Psoas muscle (tissue), 8 donors: ENCODE measurements around the gene SYVN1. TPM values are rescaled to one million over a fixed set of nuclear protein-coding genes. Genes with fewer than 3 reads are reported as not detected.

Experiments
- ATAC-seq, 4 donors: fragments of 200-7000 bp; cut with Tn5 transposase; one replicate each; pipeline ENCODE4 v1.9.1; 2020; ENCODE audit warnings: moderate library complexity in 3 of 4, mild to moderate bottlenecking in 2 of 4
- DNase-seq, 2 donors: peaks; one replicate each; pipeline ENCODE4 v3.0.0-alpha.2; 2020
- H3K27ac ChIP-seq: fragments of 200-600 bp; one replicate; pipeline ENCODE4 v1.8.0; 2022
- H3K27me3 ChIP-seq, 3 donors: fragments of 200-600 bp in 1 of 3; one replicate each; pipeline versions ENCODE4 v1.6.1 to v1.8.0; 2013 to 2022; ENCODE audit warnings: low read length in 2 of 3, mild to moderate bottlenecking in 2 of 3, moderate library complexity in 1 of 3; ENCODE audit not compliant: insufficient read depth in 3 of 3
- H3K36me3 ChIP-seq, 2 donors: fragments of 200-600 bp in 1 of 2; one replicate each; pipeline versions ENCODE4 v1.6.1 to v1.8.0; 2013 to 2022; ENCODE audit warnings: low read depth in 1 of 2, mild to moderate bottlenecking in 1 of 2, moderate library complexity in 1 of 2; ENCODE audit not compliant: insufficient read depth in 1 of 2
- H3K4me1 ChIP-seq: fragments of 200-600 bp; one replicate; pipeline ENCODE4 v1.8.0; 2022
- H3K4me3 ChIP-seq: fragments of 200-600 bp; one replicate; pipeline ENCODE4 v1.8.0; 2022; ENCODE audit warnings: mild to moderate bottlenecking
- H3K9me3 ChIP-seq: fragments of 200-600 bp; one replicate; pipeline ENCODE4 v1.8.0; 2022
- CTCF ChIP-seq: fragments of 200-600 bp; IDR thresholded peaks from one replicate; pipeline ENCODE4 v1.8.0; 2022; ENCODE audit warnings: antibody characterized with exemption
- WGBS, 3 donors: extraction: QIAGEN DNeasy Blood & Tissue Kit; methylation state at CpG; one replicate each; pipeline versions ENCODE4 v1.1.6 to v1.1.7; 2013; 5-methylcytosine and 5-hydroxymethylcytosine counted together
- intact Hi-C, 2 donors: fragments of 100-400 bp; cut with DNase I; formaldehyde crosslinking; loops; one replicate each; pipeline versions ENCODE4 v1.11.0 to v1.14.2; 2022
- polyA plus RNA-seq, 3 donors: library from polyadenylated mRNA; stranded (reverse); fragments of 200-250 nt; gene quantifications; one replicate each; pipeline ENCODE4 v1.2.3, GENCODE V29; 2013
- total RNA-seq, 4 donors: library from RNA; stranded (reverse); fragmentation: NEBNext Ultra II Directional in 2 of 4; extraction: Animal tissue kit (Norgen Biotek cat#: 25700) in 2 of 4; gene quantifications; one replicate each; pipeline versions ENCODE4 v1.2.1 to v1.2.4, GENCODE V29; 2021 to 2023
- donor health status: healthy with polysubstance abuse.
- donor health status: DM: no; HTN: no; CAD: no; lungs with moderate emphysema.
- donor health status: Bipolar disorder and iron deficiency.
- donor health status: healthy.
- donor health status: DM: yes; HTN: yes; CAD: no.
- donor health status: DM: no; HTN: no; CAD: no.
- donor health status: DM: no; HTN: no; CAD: no.
- donor health status: DM: yes; HTN: yes; CAD: no.

SYVN1 gene
- total and polyA plus RNA-seq, 7 donors = 20.2 to 56.1 (median 29.3) TPM

- Histone ChIP-seq H3K9me3 (no peaks in the 10 kb centered on the region), H3K4me3 (no peak overlapping the region), H3K4me1 (peaks cover 18% of the 10 kb centered on the region), H3K27ac (no peak overlapping the region), H3K27me3 (no peaks in the 10 kb centered on the region), H3K36me3 (peaks cover 0 to 41% of the 10 kb centered on the region in 2 donors)
- no peak for TF ChIP-seq CTCF
- DNase-seq = no peak
- 93 to 95% (median 93%) methylated on average over 48 to 52 of the region's 52 CpGs for WGBS, 3 donors
- ATAC-seq = no peak
- intact Hi-C loops = no loop called here
These were observed 26.4 kb downstream of the SYVN1 start for GRCh38 chr11:65107751-65108468.

- no peak overlapping the region for H3K27ac ChIP-seq
These were observed 27.2 kb downstream of the SYVN1 start for GRCh38 chr11:65107078-65107477.

GRCh38 chr11:65104628-65105027, 29.7 kb downstream of the SYVN1 start:
- DNase-seq = no peak
- Histone ChIP-seq H3K4me3 (no peak overlapping the region), H3K4me1 (peaks cover 18% of the 10 kb centered on the region), H3K36me3 (peaks cover 0 to 38% of the 10 kb centered on the region in 2 donors), H3K27ac (no peak overlapping the region), H3K27me3 (no peaks in the 10 kb centered on the region), H3K9me3 (no peaks in the 10 kb centered on the region)
- 74 to 81% (median 78%) methylated on average over 4 of the region's 4 CpGs for WGBS, 3 donors
- intact Hi-C loops = no loop called here
- no peak for ATAC-seq
- TF ChIP-seq CTCF = no peak

More at GRCh38 chr11:65107078-65107477, 27.2 kb downstream of the SYVN1 start:
- intact Hi-C loops = no loop called here
- no peak for DNase-seq
- Histone ChIP-seq H3K9me3 (no peaks in the 10 kb centered on the region), H3K36me3 (peaks cover 0 to 41% of the 10 kb centered on the region in 2 donors), H3K27me3 (no peaks in the 10 kb centered on the region), H3K4me3 (no peak overlapping the region), H3K4me1 (peaks cover 24% of the 10 kb centered on the region)
- no peak for ATAC-seq
- TF ChIP-seq CTCF = no peak
- 92 to 94% (median 92%) methylated on average over 15 of the region's 15 CpGs for WGBS, 3 donors

- intact Hi-C loops = no loop called here
- no peaks in the 10 kb centered on the region for H3K27me3 ChIP-seq
- H3K9me3 ChIP-seq = no peaks in the 10 kb centered on the region
- no peak for ATAC-seq
- TF ChIP-seq CTCF = no peak
- no peak overlapping the region for H3K4me3 ChIP-seq
- no peak for DNase-seq
- peaks cover 26% of the 10 kb centered on the region for H3K4me1 ChIP-seq
- no peak overlapping the region for H3K27ac ChIP-seq
- H3K36me3 ChIP-seq = peaks cover 0 to 32% of the 10 kb centered on the region in 2 donors
These were observed 30.8 kb downstream of the SYVN1 start for GRCh38 chr11:65103476-65103875.
